ENCODE measurements around the gene TSR3. TPM values are rescaled to one million over a fixed set of nuclear protein-coding genes. Genes with fewer than 3 reads are reported as not detected.

TSR3 gene
- total and polyA plus RNA-seq, 2 of the 13 experiments (the other 11 are each of a cell fraction or from before 2014, with no cell fraction given) = 24.2 to 51.0 TPM

GRCh38 chr16:1363501-1364041 is 11.9 kb upstream of the TSR3 start (continued):
- TF ChIP-seq, protein P1, sequence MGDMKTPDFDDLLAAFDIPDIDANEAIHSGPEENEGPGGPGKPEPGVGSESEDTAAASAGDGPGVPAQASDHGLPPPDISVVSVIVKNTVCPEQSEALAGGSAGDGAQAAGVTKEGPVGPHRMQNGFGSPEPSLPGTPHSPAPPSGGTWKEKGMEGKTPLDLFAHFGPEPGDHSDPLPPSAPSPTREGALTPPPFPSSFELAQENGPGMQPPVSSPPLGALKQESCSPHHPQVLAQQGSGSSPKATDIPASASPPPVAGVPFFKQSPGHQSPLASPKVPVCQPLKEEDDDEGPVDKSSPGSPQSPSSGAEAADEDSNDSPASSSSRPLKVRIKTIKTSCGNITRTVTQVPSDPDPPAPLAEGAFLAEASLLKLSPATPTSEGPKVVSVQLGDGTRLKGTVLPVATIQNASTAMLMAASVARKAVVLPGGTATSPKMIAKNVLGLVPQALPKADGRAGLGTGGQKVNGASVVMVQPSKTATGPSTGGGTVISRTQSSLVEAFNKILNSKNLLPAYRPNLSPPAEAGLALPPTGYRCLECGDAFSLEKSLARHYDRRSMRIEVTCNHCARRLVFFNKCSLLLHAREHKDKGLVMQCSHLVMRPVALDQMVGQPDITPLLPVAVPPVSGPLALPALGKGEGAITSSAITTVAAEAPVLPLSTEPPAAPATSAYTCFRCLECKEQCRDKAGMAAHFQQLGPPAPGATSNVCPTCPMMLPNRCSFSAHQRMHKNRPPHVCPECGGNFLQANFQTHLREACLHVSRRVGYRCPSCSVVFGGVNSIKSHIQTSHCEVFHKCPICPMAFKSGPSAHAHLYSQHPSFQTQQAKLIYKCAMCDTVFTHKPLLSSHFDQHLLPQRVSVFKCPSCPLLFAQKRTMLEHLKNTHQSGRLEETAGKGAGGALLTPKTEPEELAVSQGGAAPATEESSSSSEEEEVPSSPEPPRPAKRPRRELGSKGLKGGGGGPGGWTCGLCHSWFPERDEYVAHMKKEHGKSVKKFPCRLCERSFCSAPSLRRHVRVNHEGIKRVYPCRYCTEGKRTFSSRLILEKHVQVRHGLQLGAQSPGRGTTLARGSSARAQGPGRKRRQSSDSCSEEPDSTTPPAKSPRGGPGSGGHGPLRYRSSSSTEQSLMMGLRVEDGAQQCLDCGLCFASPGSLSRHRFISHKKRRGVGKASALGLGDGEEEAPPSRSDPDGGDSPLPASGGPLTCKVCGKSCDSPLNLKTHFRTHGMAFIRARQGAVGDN (CRISPR knock-in tag; IDR thresholded peaks at IDR 0.05) = peak; percentile 50
- TF ChIP-seq, protein P2, sequence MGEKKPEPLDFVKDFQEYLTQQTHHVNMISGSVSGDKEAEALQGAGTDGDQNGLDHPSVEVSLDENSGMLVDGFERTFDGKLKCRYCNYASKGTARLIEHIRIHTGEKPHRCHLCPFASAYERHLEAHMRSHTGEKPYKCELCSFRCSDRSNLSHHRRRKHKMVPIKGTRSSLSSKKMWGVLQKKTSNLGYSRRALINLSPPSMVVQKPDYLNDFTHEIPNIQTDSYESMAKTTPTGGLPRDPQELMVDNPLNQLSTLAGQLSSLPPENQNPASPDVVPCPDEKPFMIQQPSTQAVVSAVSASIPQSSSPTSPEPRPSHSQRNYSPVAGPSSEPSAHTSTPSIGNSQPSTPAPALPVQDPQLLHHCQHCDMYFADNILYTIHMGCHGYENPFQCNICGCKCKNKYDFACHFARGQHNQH (CRISPR knock-in tag; IDR thresholded peaks at IDR 0.05) = no peak
- TF ChIP-seq MZF1 (CRISPR knock-in tag; IDR thresholded peaks at IDR 0.05; ENCODE audit: borderline replicate concordance) = no peak
- no peak for TF ChIP-seq AKNA (CRISPR knock-in tag; IDR thresholded peaks at IDR 0.05; ENCODE audit: borderline replicate concordance)
- peak; percentile 82 for TF ChIP-seq STAG1 (CRISPR knock-in tag; IDR thresholded peaks at IDR 0.05)
- TF ChIP-seq ZIK1 (CRISPR knock-in tag; IDR thresholded peaks at IDR 0.05; ENCODE audit: borderline replicate concordance, low read depth) = no peak
- TF ChIP-seq ZEB1 (IDR thresholded peaks at IDR 0.05; ENCODE audit: insufficient replicate concordance, low read depth) = no peak
- TF ChIP-seq ZNF891 (CRISPR knock-in tag; IDR thresholded peaks at IDR 0.05) = 0 out of 2 replicates have a peak, but pooled peaks have one; percentile 20
- peak; percentile 71 for TF ChIP-seq XRCC5 (optimal IDR thresholded peaks at IDR 0.05; ENCODE audit: low read length)
- no peak for TF ChIP-seq PPARG (CRISPR knock-in tag; conservative IDR thresholded peaks at IDR 0.05)
- TF ChIP-seq, protein P3, sequence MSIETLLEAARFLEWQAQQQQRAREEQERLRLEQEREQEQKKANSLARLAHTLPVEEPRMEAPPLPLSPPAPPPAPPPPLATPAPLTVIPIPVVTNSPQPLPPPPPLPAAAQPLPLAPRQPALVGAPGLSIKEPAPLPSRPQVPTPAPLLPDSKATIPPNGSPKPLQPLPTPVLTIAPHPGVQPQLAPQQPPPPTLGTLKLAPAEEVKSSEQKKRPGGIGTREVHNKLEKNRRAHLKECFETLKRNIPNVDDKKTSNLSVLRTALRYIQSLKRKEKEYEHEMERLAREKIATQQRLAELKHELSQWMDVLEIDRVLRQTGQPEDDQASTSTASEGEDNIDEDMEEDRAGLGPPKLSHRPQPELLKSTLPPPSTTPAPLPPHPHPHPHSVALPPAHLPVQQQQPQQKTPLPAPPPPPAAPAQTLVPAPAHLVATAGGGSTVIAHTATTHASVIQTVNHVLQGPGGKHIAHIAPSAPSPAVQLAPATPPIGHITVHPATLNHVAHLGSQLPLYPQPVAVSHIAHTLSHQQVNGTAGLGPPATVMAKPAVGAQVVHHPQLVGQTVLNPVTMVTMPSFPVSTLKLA (IDR thresholded peaks at IDR 0.05) = no peak
- no peak for TF ChIP-seq KAT7 (CRISPR knock-in tag; IDR thresholded peaks at IDR 0.05; ENCODE audit: borderline replicate concordance)
- TF ChIP-seq EZH2 (conservative IDR thresholded peaks at IDR 0.05; ENCODE audit: low read depth, low read length) = no peak
